Measurements from ENCODE around the gene RBMS3.

GRCh38 chr3:29581311-29581710 is 300.4 kb downstream of the RBMS3 start:
- TF ChIP-seq E2F5 (CRISPR knock-in tag; IDR thresholded peaks at IDR 0.05) (no peak), ZNF512 (CRISPR knock-in tag; IDR thresholded peaks at IDR 0.05; ENCODE audit: borderline replicate concordance) (no peak), CTCF (IDR thresholded peaks at IDR 0.05) (no peak), GABPB1 (CRISPR knock-in tag; IDR thresholded peaks at IDR 0.05) (no peak), ARID4B (CRISPR knock-in tag; IDR thresholded peaks at IDR 0.05; ENCODE audit: borderline replicate concordance) (no peak), ERG (CRISPR knock-in tag; IDR thresholded peaks at IDR 0.05) (no peak), E2F1 (CRISPR knock-in tag; IDR thresholded peaks at IDR 0.05) (no peak), ATF2 (CRISPR knock-in tag; IDR thresholded peaks at IDR 0.05; ENCODE audit: borderline replicate concordance, low read depth) (no peak), ZBTB43 (CRISPR knock-in tag; IDR thresholded peaks at IDR 0.05) (no peak), AFF4 (CRISPR knock-in tag; IDR thresholded peaks at IDR 0.05; ENCODE audit: borderline replicate concordance) (no peak), ZNF416 (CRISPR knock-in tag; IDR thresholded peaks at IDR 0.05) (no peak), SP1 (CRISPR knock-in tag; conservative IDR thresholded peaks at IDR 0.05) (no peak), SMAD3 (CRISPR knock-in tag; IDR thresholded peaks at IDR 0.05; ENCODE audit: borderline replicate concordance) (no peak)

All from WTC11 (cell line).